Activated naive CD4-positive, alpha-beta T cell treated with Interleukin-2 at 50 U/mL for 16 hours (primary cell): Measurements from ENCODE around the gene TMEM97.

ENCODE experiments used
- DNase-seq: peaks from one replicate; pipeline ENCODE4 v3.0.0-alpha.2; 2020

Gene TMEM97

DNA sequence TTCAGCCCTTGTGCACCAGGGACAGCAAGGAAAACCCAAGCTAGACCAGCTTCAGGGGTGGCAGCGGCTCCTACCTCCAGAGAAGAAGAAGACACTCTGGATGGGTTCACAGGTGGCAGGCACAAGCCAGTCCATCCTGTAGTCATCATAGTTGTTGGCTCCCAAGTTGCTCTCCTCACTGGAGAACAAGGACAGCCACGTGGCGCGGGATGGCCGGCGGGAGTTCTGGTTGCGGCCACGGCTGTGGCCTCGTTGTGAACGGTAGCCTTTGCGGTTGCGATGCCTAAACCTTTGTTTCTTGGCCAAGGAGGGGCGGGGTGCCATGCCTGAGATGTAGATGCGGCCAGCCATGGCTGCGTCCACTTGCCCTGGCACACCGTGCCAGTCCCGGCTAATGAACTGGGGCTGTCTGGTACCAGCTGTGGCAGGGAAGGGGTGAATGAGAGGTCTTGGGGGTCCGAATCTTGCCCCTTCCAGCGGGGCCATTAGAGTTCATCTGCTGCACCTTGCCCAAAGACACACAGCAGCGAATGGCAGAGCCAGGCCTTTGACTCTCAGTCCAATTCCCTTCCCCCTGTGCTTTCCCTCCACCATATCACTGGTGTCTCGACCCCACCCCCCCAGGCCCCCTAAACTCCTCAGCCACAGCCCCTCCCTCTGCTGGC is 48.8 kb downstream of the TMEM97 start:
- no peak for DNase-seq

DNA sequence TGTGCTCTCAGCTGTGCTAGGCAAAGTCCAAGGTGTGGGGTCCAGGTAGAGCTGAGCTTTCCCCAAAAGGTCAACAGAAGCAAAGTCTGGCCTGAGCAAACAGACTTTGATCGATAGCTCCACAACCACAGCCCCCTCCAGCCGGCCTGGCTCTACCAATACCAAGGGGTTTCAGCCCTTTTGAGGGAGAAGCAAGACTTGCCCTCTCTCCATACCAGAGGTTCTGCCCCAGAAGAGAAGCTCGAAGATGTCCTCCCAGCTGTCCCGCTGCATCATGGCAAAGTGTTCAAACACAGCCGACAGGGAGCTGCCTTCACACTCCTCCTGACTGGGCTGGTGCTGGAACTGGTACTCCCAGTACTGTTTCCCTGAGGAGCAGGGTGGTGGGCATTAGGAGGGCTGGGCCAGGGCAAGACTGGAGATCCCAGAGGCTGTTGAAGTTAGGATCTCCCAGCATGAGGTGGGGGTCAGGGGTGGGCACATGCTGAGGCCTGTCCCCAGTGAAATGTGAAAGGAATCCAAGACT is 49.4 kb downstream of the TMEM97 start:
- no peak for DNase-seq

GRCh38 chr17:28368915-28369683 is 50.1 kb downstream of the TMEM97 start:
- no peak for DNase-seq

GRCh38 chr17:28369684-28370034 is 50.7 kb downstream of the TMEM97 start:
- no peak for DNase-seq

DNA sequence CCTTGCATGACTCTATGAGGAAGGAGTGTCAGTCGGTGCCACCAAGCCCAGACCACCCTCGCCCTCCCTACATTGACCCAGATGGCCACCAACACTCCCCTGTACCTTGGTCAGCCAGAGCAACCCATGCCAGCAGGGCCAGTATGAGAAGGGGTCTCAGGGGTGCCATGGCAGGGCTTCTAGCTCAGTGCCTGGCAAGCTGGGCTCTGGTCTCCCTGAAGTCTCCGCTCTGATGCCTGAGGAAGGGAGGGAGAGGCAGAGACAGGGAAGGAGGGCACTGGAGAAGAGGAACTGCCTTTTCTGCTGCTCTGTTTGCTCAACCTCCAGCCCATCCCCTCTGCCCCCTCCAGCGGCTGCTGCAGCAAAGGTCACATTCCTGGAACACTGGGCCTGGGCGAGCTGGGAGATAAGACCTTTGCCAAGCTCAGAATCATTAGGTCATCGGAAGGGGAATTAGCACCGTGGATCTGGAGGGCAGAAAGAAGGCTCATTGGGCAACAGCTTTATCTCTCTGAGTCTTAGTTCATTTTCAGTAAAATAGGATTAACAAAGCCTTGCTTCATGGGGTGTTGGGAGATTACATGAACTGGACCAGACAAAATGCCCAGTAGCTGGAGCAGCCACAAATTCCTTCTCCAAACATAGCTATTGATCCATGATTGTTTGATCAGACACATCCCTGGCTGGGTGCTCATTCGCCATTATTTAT is 51.2 kb downstream of the TMEM97 start, which contains the start of gene VTN:
VTN (minus strand) TSS at position 273 of the 709 bp plus-strand sequence; CDS start at position 169, 104 bp downstream.
- no peak for DNase-seq

- no peak for DNase-seq
These were observed 51.7 kb downstream of the TMEM97 start for GRCh38 chr17:28370744-28371103.

GRCh38 chr17:28371245-28372202 is 52.5 kb downstream of the TMEM97 start, which contains the start of gene SARM1:
TSS of gene SARM1 (plus strand) at chr17:28371694. CDS start at chr17:28372033, 339 bp downstream.
- DNase-seq: peak; percentile 86

GRCh38 chr17:28372203-28372944 is 53.4 kb downstream of the TMEM97 start:
- DNase-seq: peak; percentile 25

- DNase-seq: no peak
These were observed 53.9 kb downstream of the TMEM97 start for GRCh38 chr17:28372945-28373274.
